Lower lobe of right lung (tissue), 2 donors: ENCODE results near the gene DGCR6L. TPM values are rescaled to one million over a fixed set of nuclear protein-coding genes. Genes with fewer than 3 reads are reported as not detected.
"Not testable (repeated sequence)": the region's sequence is repeated elsewhere in the genome, so short reads cannot be mapped to it uniquely, and the experiment has no call there.

Experiments
- ATAC-seq, 2 donors: fragments of 200-7000 bp; cut with Tn5 transposase; one replicate each; pipeline ENCODE4 v1.9.1; 2020 to 2022; ENCODE audit warnings: mild to moderate bottlenecking in 2 of 2, moderate library complexity in 2 of 2
- DNase-seq: peaks from one replicate; pipeline ENCODE4 v3.0.0-alpha.2; 2020
- H3K27ac ChIP-seq: fragments of 200-600 bp; one replicate; pipeline ENCODE4 v1.8.0; 2022
- H3K27me3 ChIP-seq: fragments of 200-600 bp; one replicate; pipeline ENCODE4 v1.8.0; 2022; ENCODE audit warnings: low read depth
- H3K36me3 ChIP-seq: fragments of 200-600 bp; one replicate; pipeline ENCODE4 v1.8.0; 2022; ENCODE audit warnings: mild to moderate bottlenecking
- H3K4me1 ChIP-seq: fragments of 200-600 bp; one replicate; pipeline ENCODE4 v1.8.0; 2022
- H3K4me3 ChIP-seq: fragments of 200-600 bp; one replicate; pipeline ENCODE4 v1.8.0; 2022; ENCODE audit warnings: mild to moderate bottlenecking
- H3K9me3 ChIP-seq: fragments of 200-600 bp; one replicate; pipeline ENCODE4 v1.8.0; 2022
- CTCF ChIP-seq: fragments of 200-600 bp; IDR thresholded peaks from one replicate; pipeline ENCODE4 v1.8.0; 2022; ENCODE audit warnings: antibody characterized with exemption, mild to moderate bottlenecking
- intact Hi-C: fragments of 100-400 bp; cut with DNase I; formaldehyde crosslinking; loops from one replicate; pipeline ENCODE4 v1.11.0; 2022
- total RNA-seq: library from RNA; stranded (reverse); fragmentation: NEBNext Ultra II Directional; extraction: Animal tissue kit (Norgen Biotek cat#: 25700); gene quantifications from one replicate; pipeline ENCODE4 v1.2.1, GENCODE V29; 2021
- donor health status: DM: no; HTN: yes; CAD: no; lungs with severe emphysema.

DGCR6L gene
- total RNA-seq, 1 donor from 2014 or later = 31.1 TPM

GRCh38 chr22:20283674-20284066, 36.2 kb downstream of the DGCR6L start:
- H3K4me1 ChIP-seq = no peaks in the 10 kb centered on the region
- no peaks in the 10 kb centered on the region for H3K9me3 ChIP-seq
- DNase-seq (no peak), ATAC-seq (no peak)
- H3K36me3 ChIP-seq = no peaks in the 10 kb centered on the region
- no peaks in the 10 kb centered on the region for H3K27me3 ChIP-seq
- intact Hi-C loops = loop anchor here (10.0 kb wide), 1 partner anchor 129 kb away; the partner anchor contains the start of gene CCDC188
- no peak overlapping the region for H3K4me3 ChIP-seq
- no peak for TF ChIP-seq CTCF
- H3K27ac ChIP-seq = no peak overlapping the region

- no peak for ATAC-seq
- H3K27ac ChIP-seq = no peak overlapping the region
- H3K4me3 ChIP-seq = no peak overlapping the region
- intact Hi-C loops = loop anchor here (10.0 kb wide), 1 partner anchor 128 kb away; the partner anchor contains the start of gene CCDC188
- no peaks in the 10 kb centered on the region for H3K9me3 ChIP-seq
- DNase-seq = no peak
- H3K36me3 ChIP-seq = no peaks in the 10 kb centered on the region
- H3K4me1 ChIP-seq = no peaks in the 10 kb centered on the region
- TF ChIP-seq CTCF = no peak
- no peaks in the 10 kb centered on the region for H3K27me3 ChIP-seq
Measured at GRCh38 chr22:20282901-20283673, 36.8 kb downstream of the DGCR6L start.

DNA sequence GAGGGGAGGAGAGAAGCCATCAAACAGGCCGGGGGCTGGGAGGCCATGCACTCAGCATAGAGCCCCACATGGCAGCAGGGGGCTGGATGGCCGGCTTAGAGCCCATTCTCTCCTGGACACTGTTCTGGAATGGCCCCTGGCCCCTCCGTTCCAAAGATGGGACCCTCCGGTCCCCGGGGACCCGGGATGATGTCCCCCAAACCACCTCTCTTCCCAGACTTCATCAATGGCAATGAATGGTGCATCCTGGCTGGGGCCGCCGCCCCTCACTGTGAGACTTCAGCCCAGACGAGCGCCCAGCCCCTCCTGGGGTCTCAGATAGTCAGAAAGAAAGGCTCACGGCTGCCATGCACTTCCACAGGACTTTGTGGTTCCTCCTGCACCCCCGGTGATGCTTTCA, 38.0 kb downstream of the DGCR6L start:
- H3K27ac ChIP-seq = no peak overlapping the region
- intact Hi-C loops = loop anchor here (10.0 kb wide), 1 partner anchor 127 kb away; the partner anchor contains the start of gene CCDC188

GRCh38 chr22:20281473-20281872, 38.4 kb downstream of the DGCR6L start:
- H3K36me3 ChIP-seq, ATAC-seq, H3K27ac ChIP-seq, H3K27me3 ChIP-seq, H3K4me3 ChIP-seq, H3K9me3 ChIP-seq, DNase-seq, H3K4me1 ChIP-seq: not testable (repeated sequence)
- intact Hi-C loops = loop anchor here (10.0 kb wide), 1 partner anchor 127 kb away; the partner anchor contains the start of gene CCDC188

More for the DNA sequence above, 38.0 kb downstream of the DGCR6L start:
- Histone ChIP-seq H3K27me3 (no peaks in the 10 kb centered on the region), H3K36me3 (no peaks in the 10 kb centered on the region), H3K4me1 (no peaks in the 10 kb centered on the region), H3K9me3 (no peaks in the 10 kb centered on the region), H3K4me3 (no peak overlapping the region)
- ATAC-seq (no peak), DNase-seq (no peak)
- TF ChIP-seq CTCF = no peak

DNA sequence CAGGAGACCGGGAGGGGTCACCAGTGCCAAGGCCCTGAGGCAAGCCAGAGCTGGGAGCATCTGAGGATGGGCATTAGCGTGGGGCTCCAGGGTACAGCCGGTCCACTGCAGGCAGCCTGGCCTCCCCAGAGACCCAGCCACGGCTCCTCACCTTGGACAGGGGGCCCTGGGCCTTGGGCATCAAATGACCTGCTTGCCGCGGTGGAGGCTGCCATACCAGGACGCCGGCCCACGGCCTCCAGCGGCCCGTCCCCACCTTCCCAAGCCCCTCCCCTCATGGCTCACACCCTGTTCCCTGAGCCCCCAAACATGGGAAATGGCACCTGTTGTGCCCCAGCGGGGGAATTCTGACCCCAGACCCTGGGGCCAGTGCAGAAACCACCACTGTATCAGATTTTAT, 39.0 kb downstream of the DGCR6L start:
- Histone ChIP-seq H3K4me1 (no peaks in the 10 kb centered on the region), H3K36me3 (no peaks in the 10 kb centered on the region), H3K27me3 (no peaks in the 10 kb centered on the region), H3K27ac (no peak overlapping the region), H3K4me3 (no peak overlapping the region), H3K9me3 (no peaks in the 10 kb centered on the region)
- ATAC-seq = no peak
- no peak for TF ChIP-seq CTCF
- no peak for DNase-seq
- intact Hi-C loops = loop anchor here (10.0 kb wide), 1 partner anchor 126 kb away; the partner anchor contains the start of gene CCDC188

DNA sequence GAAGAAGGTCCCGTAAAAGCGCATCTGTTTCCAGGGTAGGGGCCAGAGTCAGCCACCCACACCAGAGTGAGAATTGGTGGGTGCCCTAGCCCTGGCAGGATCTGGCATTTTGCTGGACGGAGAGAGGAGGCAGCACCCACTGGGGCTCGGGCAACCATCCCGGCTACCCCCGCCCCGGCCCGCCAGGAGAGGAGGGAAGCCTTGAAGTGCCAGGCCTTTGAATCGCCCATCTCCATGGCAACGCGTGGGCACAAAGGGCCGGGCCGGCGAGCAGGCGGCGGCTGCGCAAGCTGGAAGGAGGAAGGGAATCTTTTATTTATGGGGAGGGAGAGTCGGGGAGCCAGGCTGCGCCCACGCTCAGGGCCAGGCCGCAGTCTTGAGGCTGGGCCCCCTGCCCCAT, 39.7 kb downstream of the DGCR6L start:
- not testable (repeated sequence) for H3K27me3 ChIP-seq, H3K9me3 ChIP-seq, ATAC-seq, DNase-seq, H3K27ac ChIP-seq, H3K4me1 ChIP-seq, H3K4me3 ChIP-seq, H3K36me3 ChIP-seq
- intact Hi-C loops = loop anchor here (10.0 kb wide), 1 partner anchor 125 kb away; the partner anchor contains the start of gene CCDC188
